ENCODE data around the gene ESRRB.

The ESRRB gene

GRCh38 chr14:76456200-76456599 is 80.3 kb downstream of the ESRRB start:
- no peak for DNase-seq

- no peak for DNase-seq
These were observed 81.1 kb downstream of the ESRRB start for GRCh38 chr14:76456891-76457586.

GRCh38 chr14:76457841-76458240 is 81.9 kb downstream of the ESRRB start:
- DNase-seq: no peak

GRCh38 chr14:76461886-76462285 is 85.9 kb downstream of the ESRRB start:
- DNase-seq: no peak

GRCh38 chr14:76462330-76462729 is 86.4 kb downstream of the ESRRB start:
- DNase-seq: no peak

- DNase-seq: no peak
These were observed 87.2 kb downstream of the ESRRB start for GRCh38 chr14:76463105-76463504.

- DNase-seq: no peak
These were observed 88.9 kb downstream of the ESRRB start for GRCh38 chr14:76464856-76465255.

GRCh38 chr14:76465664-76466063 is 89.7 kb downstream of the ESRRB start:
- no peak for DNase-seq

GRCh38 chr14:76467711-76468155 is 91.8 kb downstream of the ESRRB start:
- no peak for DNase-seq

- DNase-seq: no peak
These were observed 96.3 kb downstream of the ESRRB start for GRCh38 chr14:76472199-76472723.

- no peak for DNase-seq
These were observed 97.7 kb downstream of the ESRRB start for GRCh38 chr14:76473481-76474263.

GRCh38 chr14:76480426-76480825 is 104.5 kb downstream of the ESRRB start:
- no peak for DNase-seq

- no peak for DNase-seq
These were observed 108.4 kb downstream of the ESRRB start for GRCh38 chr14:76484355-76484754.

- no peak for DNase-seq
These were observed 110.4 kb downstream of the ESRRB start for GRCh38 chr14:76486251-76486743.

- no peak for DNase-seq
These were observed 112.6 kb downstream of the ESRRB start for GRCh38 chr14:76488551-76488950.

- DNase-seq: no peak
These were observed 113.7 kb downstream of the ESRRB start for GRCh38 chr14:76489667-76490066.

- no peak for DNase-seq
These were observed 114.2 kb downstream of the ESRRB start for GRCh38 chr14:76490111-76490510.

- DNase-seq: no peak
These were observed 114.8 kb downstream of the ESRRB start for GRCh38 chr14:76490735-76491134.

GRCh38 chr14:76491172-76491930 is 115.4 kb downstream of the ESRRB start:
- DNase-seq: no peak

- no peak for DNase-seq
These were observed 120.0 kb downstream of the ESRRB start for GRCh38 chr14:76495983-76496382.

- DNase-seq: no peak
These were observed 120.7 kb downstream of the ESRRB start for GRCh38 chr14:76496595-76496994.

- DNase-seq: no peak
These were observed 121.9 kb downstream of the ESRRB start for GRCh38 chr14:76497550-76498462.

All from T-helper 9 cell (primary cell).